ENCODE results near the gene CPNE4. TPM values are rescaled to one million over a fixed set of nuclear protein-coding genes. Genes with fewer than 3 reads are reported as not detected.

The CPNE4 gene
- total and polyA plus RNA-seq, 9 of the 15 experiments (the other 6 are each of a cell fraction or from before 2014, with no cell fraction given) = not detected

DNA sequence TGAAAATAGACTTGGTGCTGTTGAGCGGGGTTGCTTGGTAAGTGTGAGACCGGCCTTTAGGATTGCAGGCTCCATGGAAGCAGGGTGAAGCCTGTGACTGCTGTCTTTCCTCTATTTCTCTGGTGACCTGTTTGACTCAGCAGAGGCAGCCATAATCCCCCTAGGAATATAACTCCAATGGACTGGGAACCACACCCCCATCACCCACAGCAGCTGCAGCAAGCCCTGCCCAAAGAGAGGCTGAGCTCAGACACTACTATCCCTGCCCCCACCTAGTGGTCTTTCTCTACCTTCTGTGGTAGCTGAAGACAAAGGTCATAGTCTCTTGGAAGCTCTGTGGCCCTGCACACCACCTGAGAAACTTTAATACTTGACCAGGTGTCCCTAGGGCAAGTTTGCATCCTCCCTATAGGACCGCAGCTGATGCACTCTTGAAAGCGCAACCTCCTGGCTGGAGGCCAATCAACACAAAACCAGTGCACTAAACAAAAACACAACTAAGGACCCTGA lies 398.5 kb downstream of the CPNE4 start (continued):
- TF ChIP-seq, protein P1, sequence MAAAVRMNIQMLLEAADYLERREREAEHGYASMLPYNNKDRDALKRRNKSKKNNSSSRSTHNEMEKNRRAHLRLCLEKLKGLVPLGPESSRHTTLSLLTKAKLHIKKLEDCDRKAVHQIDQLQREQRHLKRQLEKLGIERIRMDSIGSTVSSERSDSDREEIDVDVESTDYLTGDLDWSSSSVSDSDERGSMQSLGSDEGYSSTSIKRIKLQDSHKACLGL (CRISPR knock-in tag; IDR thresholded peaks at IDR 0.05; ENCODE audit: borderline replicate concordance, poor library complexity, severe bottlenecking) = no peak
- TF ChIP-seq MYC (IDR thresholded peaks at IDR 0.05; ENCODE audit: low read depth, low read length) (no peak), MYC (CRISPR knock-in tag; IDR thresholded peaks at IDR 0.05; ENCODE audit: borderline replicate concordance, low read depth) (no peak)

DNA sequence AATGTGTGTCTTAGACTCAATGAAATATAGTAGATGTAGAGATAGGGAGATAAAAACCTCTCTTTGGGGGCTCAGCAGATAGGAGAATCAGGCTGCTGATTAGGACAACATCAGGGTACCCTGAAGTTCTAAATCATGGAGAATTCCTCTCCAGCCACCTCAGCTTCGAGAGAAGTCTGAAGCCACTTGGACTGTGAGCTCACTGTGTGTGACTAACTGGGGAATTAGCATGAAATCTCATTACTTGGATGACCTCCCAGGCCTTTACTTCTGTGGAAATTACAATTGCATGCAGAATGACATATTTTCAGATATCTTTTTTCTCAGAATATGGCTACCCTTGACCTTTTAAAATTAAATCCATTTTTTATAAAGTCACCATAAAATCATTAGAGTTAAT lies 404.0 kb downstream of the CPNE4 start:
- ChIA-PET POLR2A (no interaction called here), CTCF (ENCODE audit: low intra/inter-chr PET ratio) (no interaction called here)
- H3K79me2 ChIP-seq (ENCODE audit: control insufficient read depth, insufficient read depth, low read length) = no peaks in the 10 kb centered on the region
- ATAC-seq (no peak), FAIRE-seq (no peak), DNase-seq (ENCODE audit: extremely low read depth in 1 of 4, low spot score in 3 of 4) (no peak)
- no peak overlapping the region for H3K9ac ChIP-seq (ENCODE audit: insufficient read depth in 1 of 2, low read depth in 2 of 2, low read length in 2 of 2)
- no peak overlapping the region for H3K27ac ChIP-seq (ENCODE audit: extremely low read depth, low read depth, low read length)
- H2AFZ ChIP-seq (ENCODE audit: low read depth, low read length) = no peak overlapping the region
- intact Hi-C loops (cut with micrococcal nuclease) (no loop called here), in situ Hi-C loops (cut with MboI) (no loop called here)
- H4K20me1 ChIP-seq (replicated peaks; ENCODE audit: control insufficient read depth, insufficient read depth, low read length) = no peaks in the 10 kb centered on the region
- no peak overlapping the region for H3K4me3 ChIP-seq
- no peaks in the 10 kb centered on the region for H3K36me3 ChIP-seq (ENCODE audit: control insufficient read depth, insufficient read depth, low read length)
- BruUV-seq (replicated peaks) = no TSS peak
- no peaks in the 10 kb centered on the region for H3K4me1 ChIP-seq (replicated peaks in 1 of 2; ENCODE audit: control insufficient read depth in 2 of 2, insufficient read depth in 2 of 2, low read length in 2 of 2)
- no peaks in the 10 kb centered on the region for H3K9me1 ChIP-seq (ENCODE audit: control insufficient read depth, insufficient read depth, low read length)
- no peaks in the 10 kb centered on the region for H3K9me3 ChIP-seq (replicated peaks; ENCODE audit: control insufficient read depth, insufficient read depth, low read depth, low read length)
- 0% methylated on average over 1 of the region's 1 CpG for WGBS (ENCODE audit: insufficient coverage, low coverage, missing lambda C conversion rate)
- H3K27me3 ChIP-seq (ENCODE audit: control insufficient read depth in 2 of 2, insufficient read depth in 2 of 2, low read length in 2 of 2) = no peaks in the 10 kb centered on the region
- no peak overlapping the region for H3K4me2 ChIP-seq (ENCODE audit: insufficient read depth, low read length)
- TF ChIP-seq TCFL5 (CRISPR knock-in tag; conservative IDR thresholded peaks at IDR 0.05) (no peak), ZNF282 (CRISPR knock-in tag; IDR thresholded peaks at IDR 0.05) (no peak), YY1 (IDR thresholded peaks at IDR 0.05; ENCODE audit: borderline replicate concordance in 1 of 3, control insufficient read depth in 1 of 3, extremely low read depth in 1 of 3, insufficient read depth in 3 of 3, insufficient read length in 1 of 3, insufficient replicate concordance in 2 of 3, low read depth in 1 of 3, low read length in 2 of 3) (no peak), ZBTB7A (IDR thresholded peaks at IDR 0.05; ENCODE audit: borderline replicate concordance, control insufficient read depth, low read depth, low read length) (no peak)
- TF ChIP-seq, protein P2, sequence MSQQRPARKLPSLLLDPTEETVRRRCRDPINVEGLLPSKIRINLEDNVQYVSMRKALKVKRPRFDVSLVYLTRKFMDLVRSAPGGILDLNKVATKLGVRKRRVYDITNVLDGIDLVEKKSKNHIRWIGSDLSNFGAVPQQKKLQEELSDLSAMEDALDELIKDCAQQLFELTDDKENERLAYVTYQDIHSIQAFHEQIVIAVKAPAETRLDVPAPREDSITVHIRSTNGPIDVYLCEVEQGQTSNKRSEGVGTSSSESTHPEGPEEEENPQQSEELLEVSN (IDR thresholded peaks at IDR 0.05; ENCODE audit: borderline replicate concordance in 1 of 2, extremely low read depth in 1 of 2, insufficient read depth in 1 of 2, insufficient read length in 1 of 2, low read depth in 1 of 2, low read length in 1 of 2, poor library complexity in 1 of 2, severe bottlenecking in 1 of 2) = no peak
- TF ChIP-seq, protein P3, sequence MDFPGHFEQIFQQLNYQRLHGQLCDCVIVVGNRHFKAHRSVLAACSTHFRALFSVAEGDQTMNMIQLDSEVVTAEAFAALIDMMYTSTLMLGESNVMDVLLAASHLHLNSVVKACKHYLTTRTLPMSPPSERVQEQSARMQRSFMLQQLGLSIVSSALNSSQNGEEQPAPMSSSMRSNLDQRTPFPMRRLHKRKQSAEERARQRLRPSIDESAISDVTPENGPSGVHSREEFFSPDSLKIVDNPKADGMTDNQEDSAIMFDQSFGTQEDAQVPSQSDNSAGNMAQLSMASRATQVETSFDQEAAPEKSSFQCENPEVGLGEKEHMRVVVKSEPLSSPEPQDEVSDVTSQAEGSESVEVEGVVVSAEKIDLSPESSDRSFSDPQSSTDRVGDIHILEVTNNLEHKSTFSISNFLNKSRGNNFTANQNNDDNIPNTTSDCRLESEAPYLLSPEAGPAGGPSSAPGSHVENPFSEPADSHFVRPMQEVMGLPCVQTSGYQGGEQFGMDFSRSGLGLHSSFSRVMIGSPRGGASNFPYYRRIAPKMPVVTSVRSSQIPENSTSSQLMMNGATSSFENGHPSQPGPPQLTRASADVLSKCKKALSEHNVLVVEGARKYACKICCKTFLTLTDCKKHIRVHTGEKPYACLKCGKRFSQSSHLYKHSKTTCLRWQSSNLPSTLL (IDR thresholded peaks at IDR 0.05) = no peak

Data from K562 (cell line).